ENCODE results near the gene SH3GL3.

- TF ChIP-seq ZNF274 (IDR thresholded peaks at IDR 0.05; ENCODE audit: low read depth, low read length), result no peak
- no peak for TF ChIP-seq YY1 (IDR thresholded peaks at IDR 0.05; ENCODE audit: insufficient read depth, insufficient read length)
- TF ChIP-seq SUZ12 (IDR thresholded peaks at IDR 0.05; ENCODE audit: extremely low read depth, insufficient read depth, insufficient read length), result no peak
Measured at GRCh38 chr15:83643201-83643600, 196.1 kb downstream of the SH3GL3 start.

Measured in NT2/D1 (cell line).